Peyer's patch (tissue), 4 donors: ENCODE measurements around the gene ZNF177. TPM values are rescaled to one million over a fixed set of nuclear protein-coding genes. Genes with fewer than 3 reads are reported as not detected.
"Not testable (repeated sequence)": the region's sequence is repeated elsewhere in the genome, so short reads cannot be mapped to it uniquely, and the experiment has no call there.

Source experiments
- DNase-seq, 3 donors: peaks; one replicate each; pipeline ENCODE4 v3.0.0-alpha.2; 2017 to 2019
- H3K27ac ChIP-seq, 4 donors: fragments of 200-600 bp; sonication (generic); one replicate each; pipeline ENCODE4 v1.5.1; 2016 to 2019
- H3K27me3 ChIP-seq, 2 donors: fragments of 200-600 bp; sonication (generic); one replicate each; pipeline ENCODE4 v1.5.1; 2019
- H3K36me3 ChIP-seq, 3 donors: fragments of 200-600 bp; sonication (generic); one replicate each; pipeline ENCODE4 v1.5.1; 2016 to 2019
- H3K4me1 ChIP-seq, 4 donors: fragments of 200-600 bp; sonication (generic); one replicate each; pipeline ENCODE4 v1.5.1; 2016 to 2019
- H3K4me3 ChIP-seq, 4 donors: fragments of 200-600 bp; sonication (generic); 1 replicate in 3 of 4; 2 replicates in 1 of 4; pipeline ENCODE4 v1.5.1; 2016 to 2019; ENCODE audit warnings: mild to moderate bottlenecking in 1 of 4
- H3K9me3 ChIP-seq, 4 donors: fragments of 200-600 bp; sonication (generic); one replicate each; pipeline ENCODE4 v1.5.1; 2016 to 2019; ENCODE audit warnings: mild to moderate bottlenecking in 1 of 4
- CTCF ChIP-seq, 6 experiments: fragments of 450-650 bp in 4 of 6; fragments of 200-600 bp in 2 of 6; sonication (generic) in 1 of 6; IDR thresholded peaks; one replicate each; pipeline ENCODE4 v1.5.1; 2017 to 2019; ENCODE audit warnings: antibody characterized with exemption in 6 of 6, mild to moderate bottlenecking in 3 of 6, moderate library complexity in 1 of 6
- POLR2A ChIP-seq, 2 donors: fragments of 450-650 bp; IDR thresholded peaks; one replicate each; pipeline ENCODE4 v1.5.1; 2017; ENCODE audit warnings: antibody characterized with exemption in 2 of 2, mild to moderate bottlenecking in 2 of 2, moderate library complexity in 2 of 2
- total RNA-seq, 4 donors: library from RNA; depleted of rRNA; stranded (reverse); fragments of >200 nt; gene quantifications; one replicate each; pipeline ENCODE4 v1.1.0, GENCODE V29; 2016

Gene ZNF177
- total RNA-seq, result 1 to 10 TPM in 3 of 4 donors, not detected in 1; 1.1 to 5.0 (median 1.3) TPM

GRCh38 chr19:9362905-9363304, at the start of gene ZNF177:
ZNF177 (plus strand) TSS chr19:9363013; CDS start chr19:9378312, 15,299 bp downstream.
- peaks cover 0 to 77% (median 13%) of the 10 kb centered on the region in 4 donors for H3K9me3 ChIP-seq
- H3K4me1 ChIP-seq, result no peaks in the 10 kb centered on the region
- no peak within 1 kb of the TSS for H3K27ac ChIP-seq
- no peaks in the 10 kb centered on the region for H3K36me3 ChIP-seq
- DNase-seq, result no peak
- no peaks in the 10 kb centered on the region for H3K27me3 ChIP-seq
- H3K4me3 ChIP-seq, result no peak within 1 kb of the TSS
- TF ChIP-seq CTCF (IDR thresholded peaks at IDR 0.05) (no peak), POLR2A (IDR thresholded peaks at IDR 0.05) (no peak)

GRCh38 chr19:9313756-9314155, 49.1 kb upstream of the ZNF177 start:
- H3K27ac ChIP-seq, result no peak overlapping the region
- peaks cover 0 to 2% (median 0%) of the 10 kb centered on the region in 4 donors for H3K4me1 ChIP-seq
- no peaks in the 10 kb centered on the region for H3K27me3 ChIP-seq
- H3K36me3 ChIP-seq, result no peaks in the 10 kb centered on the region
- peaks cover 0 to 3% (median 0%) of the 10 kb centered on the region in 4 donors for H3K9me3 ChIP-seq
- TF ChIP-seq POLR2A (IDR thresholded peaks at IDR 0.05), result no peak
- no peak for TF ChIP-seq CTCF (IDR thresholded peaks at IDR 0.05)
- no peak overlapping the region for H3K4me3 ChIP-seq
- no peak for DNase-seq

GRCh38 chr19:9321338-9321737, 41.5 kb upstream of the ZNF177 start:
- no peak for DNase-seq
- Histone ChIP-seq H3K36me3 (no peaks in the 10 kb centered on the region), H3K9me3 (peaks cover 0 to 15% (median 4%) of the 10 kb centered on the region in 4 donors), H3K4me3 (no peak overlapping the region), H3K4me1 (peaks cover 0 to 4% (median 2%) of the 10 kb centered on the region in 4 donors), H3K27me3 (no peaks in the 10 kb centered on the region), H3K27ac (no peak overlapping the region)
- TF ChIP-seq CTCF (IDR thresholded peaks at IDR 0.05) (no peak), POLR2A (IDR thresholded peaks at IDR 0.05) (no peak)

GRCh38 chr19:9321756-9322155, 41.1 kb upstream of the ZNF177 start:
- not testable (repeated sequence) for H3K4me3 ChIP-seq, H3K27ac ChIP-seq, H3K27me3 ChIP-seq, H3K4me1 ChIP-seq, DNase-seq, H3K36me3 ChIP-seq
- peaks cover 0 to 15% (median 4%) of the 10 kb centered on the region in 4 donors for H3K9me3 ChIP-seq

- H3K36me3 ChIP-seq, DNase-seq: not testable (repeated sequence)
Observed at GRCh38 chr19:9322201-9322600, 40.6 kb upstream of the ZNF177 start.

GRCh38 chr19:9323557-9323918, 39.3 kb upstream of the ZNF177 start:
- Histone ChIP-seq H3K4me1 (peaks cover 0 to 4% (median 2%) of the 10 kb centered on the region in 4 donors), H3K27ac (peak overlapping the region; percentile 79 to 86 (median 84)), H3K27me3 (no peaks in the 10 kb centered on the region), H3K36me3 (peaks cover 0 to 3% (median 0%) of the 10 kb centered on the region in 3 donors), H3K4me3 (peak overlapping the region; percentile 63 to 83 (median 66)), H3K9me3 (peaks cover 0 to 31% (median 4%) of the 10 kb centered on the region in 4 donors)
- peak in 2 of 3 donors; percentile 43 to 77 for DNase-seq
- TF ChIP-seq POLR2A (IDR thresholded peaks at IDR 0.05), result no peak
- TF ChIP-seq CTCF (IDR thresholded peaks at IDR 0.05), result no peak

More at GRCh38 chr19:9322201-9322600, 40.6 kb upstream of the ZNF177 start:
- peaks cover 0 to 20% (median 4%) of the 10 kb centered on the region in 4 donors for H3K9me3 ChIP-seq
- not testable (repeated sequence) for H3K27me3 ChIP-seq, H3K4me3 ChIP-seq, H3K4me1 ChIP-seq, H3K27ac ChIP-seq
